NT2/D1 (cell line): ENCODE measurements around the gene SREBF1.

Source experiments
- YY1 ChIP-seq: IDR thresholded peaks from 2 replicates; pipeline ENCODE4 v1.6.1; 2011; ENCODE audit not compliant: insufficient read length, insufficient read depth
- ZNF274 ChIP-seq: IDR thresholded peaks from 2 replicates; pipeline ENCODE4 v1.6.1; 2011; ENCODE audit warnings: mild to moderate bottlenecking, low read depth, low read length

- TF ChIP-seq ZNF274 (no peak), YY1 (no peak)
Measured at GRCh38 chr17:17798010-17798556, 38.7 kb downstream of the SREBF1 start.
